SK-N-SH treated with all-trans-retinoic acid at 6 μM for 48 hours (cell line): ENCODE measurements around the gene MXRA7.

Experiments
- ATAC-seq: fragments of 200-7000 bp; cut with Tn5 transposase; 3 replicates; pipeline ENCODE4 v1.9.1; 2020; ENCODE audit warnings: mild to moderate bottlenecking, moderate library complexity
- BACH2 ChIP-seq: fragments of 250-450 bp; sonication (Bioruptor Pico); IDR thresholded peaks from 2 replicates; pipeline ENCODE4 v1.9.0; 2021; ENCODE audit warnings: mild to moderate bottlenecking, borderline replicate concordance
- CREB5 ChIP-seq: fragments of 250-450 bp; sonication (Bioruptor Pico); IDR thresholded peaks from 2 replicates; pipeline ENCODE4 v1.5.1; 2020; ENCODE audit warnings: low read depth, mild to moderate bottlenecking, moderate library complexity
- CSDC2 ChIP-seq: fragments of 250-450 bp; sonication (Bioruptor Pico); IDR thresholded peaks from 2 replicates; pipeline ENCODE4 v1.5.0; 2020; ENCODE audit warnings: mild to moderate bottlenecking, moderate library complexity
- ESRRG ChIP-seq: fragments of 250-450 bp; sonication (Bioruptor Pico); IDR thresholded peaks from 2 replicates; pipeline ENCODE4 v1.6.1; 2021; ENCODE audit warnings: mild to moderate bottlenecking
- GLIS3 ChIP-seq: fragments of 250-450 bp; sonication (Bioruptor Pico); IDR thresholded peaks from 2 replicates; pipeline ENCODE4 v1.5.0; 2020; ENCODE audit warnings: mild to moderate bottlenecking, moderate library complexity
- ISL1 ChIP-seq: fragments of 250-450 bp; sonication (Bioruptor Pico); IDR thresholded peaks from 2 replicates; pipeline ENCODE4 v2.1.2; 2022; ENCODE audit warnings: mild to moderate bottlenecking, moderate library complexity
- OSR1 ChIP-seq: fragments of 250-450 bp; sonication (Bioruptor Pico); IDR thresholded peaks from 2 replicates; pipeline ENCODE4 v1.8.0; 2022; ENCODE audit warnings: moderate library complexity, mild to moderate bottlenecking, inconsistent platforms
- PPARA ChIP-seq: fragments of 250-450 bp; sonication (Bioruptor Pico); IDR thresholded peaks from 2 replicates; pipeline ENCODE4 v1.5.0; 2020; ENCODE audit warnings: mild to moderate bottlenecking, borderline replicate concordance
- RARB ChIP-seq: fragments of 250-450 bp; sonication (Bioruptor Pico); IDR thresholded peaks from 2 replicates; pipeline ENCODE4 v1.8.0; 2021; ENCODE audit warnings: mild to moderate bottlenecking, moderate library complexity
- SNAI2 ChIP-seq: fragments of 250-450 bp; sonication (Bioruptor Pico); IDR thresholded peaks from 2 replicates; pipeline ENCODE4 v1.5.0; 2020; ENCODE audit warnings: mild to moderate bottlenecking, moderate library complexity
- TCF4 ChIP-seq: fragments of 250-450 bp; sonication (Bioruptor Pico); IDR thresholded peaks from 2 replicates; pipeline ENCODE4 v1.8.0; 2021; ENCODE audit warnings: mild to moderate bottlenecking, moderate library complexity, borderline replicate concordance
- TOX ChIP-seq: fragments of 250-450 bp; sonication (Bioruptor Pico); IDR thresholded peaks from 2 replicates; pipeline ENCODE4 v1.8.0; 2021; ENCODE audit warnings: mild to moderate bottlenecking, moderate library complexity, borderline replicate concordance
- TSHZ2 ChIP-seq: fragments of 250-450 bp; sonication (Bioruptor Pico); IDR thresholded peaks from 2 replicates; pipeline ENCODE4 v1.5.0; 2020; ENCODE audit warnings: mild to moderate bottlenecking, moderate library complexity
- ZC3H10 ChIP-seq: fragments of 250-450 bp; sonication (Bioruptor Pico); IDR thresholded peaks from 2 replicates; pipeline ENCODE4 v1.5.1; 2021; ENCODE audit warnings: mild to moderate bottlenecking, moderate library complexity
- ZFP3 ChIP-seq: fragments of 250-450 bp; sonication (Bioruptor Pico); IDR thresholded peaks from 2 replicates; pipeline ENCODE4 v1.5.0; 2020; ENCODE audit warnings: mild to moderate bottlenecking, moderate library complexity
- ZFP30 ChIP-seq: fragments of 450-650 bp; formaldehyde crosslinking; IDR thresholded peaks from 2 replicates; pipeline ENCODE4 v1.5.0; 2022; ENCODE audit warnings: mild to moderate bottlenecking, moderate library complexity
- ZNF565 ChIP-seq: fragments of 450-650 bp; formaldehyde crosslinking; conservative IDR thresholded peaks from 2 replicates; pipeline ENCODE4 v1.5.0; 2020; ENCODE audit warnings: low read depth, mild to moderate bottlenecking, moderate library complexity
- ZNF70 ChIP-seq: fragments of 450-650 bp; formaldehyde crosslinking; IDR thresholded peaks from 2 replicates; pipeline ENCODE4 v1.5.0; 2020; ENCODE audit warnings: mild to moderate bottlenecking, moderate library complexity
- ZNF8 ChIP-seq: fragments of 450-650 bp; formaldehyde crosslinking; IDR thresholded peaks from 2 replicates; pipeline ENCODE4 v1.5.0; 2020; ENCODE audit warnings: mild to moderate bottlenecking, moderate library complexity
- TF ChIP-seq, protein P1 (sequence below): fragments of 250-450 bp; sonication (Bioruptor Pico); IDR thresholded peaks from 2 replicates; pipeline ENCODE4 v1.8.0; 2020; ENCODE audit warnings: mild to moderate bottlenecking, moderate library complexity, borderline replicate concordance
- TF ChIP-seq, protein P2 (sequence below): fragments of 250-450 bp; sonication (Bioruptor Pico); IDR thresholded peaks from 2 replicates; pipeline ENCODE4 v1.8.0; 2021; ENCODE audit warnings: low read depth, mild to moderate bottlenecking, moderate library complexity, borderline replicate concordance
- TF ChIP-seq, protein P3 (sequence below): fragments of 250-450 bp; sonication (Bioruptor Pico); IDR thresholded peaks from 2 replicates; pipeline ENCODE4 v1.5.1; 2021; ENCODE audit warnings: mild to moderate bottlenecking, moderate library complexity

The MXRA7 gene

GRCh38 chr17:76667491-76667755 is 43.3 kb downstream of the MXRA7 start:
- no peak for TF ChIP-seq SNAI2 (CRISPR knock-in tag)
- TF ChIP-seq, protein P1, sequence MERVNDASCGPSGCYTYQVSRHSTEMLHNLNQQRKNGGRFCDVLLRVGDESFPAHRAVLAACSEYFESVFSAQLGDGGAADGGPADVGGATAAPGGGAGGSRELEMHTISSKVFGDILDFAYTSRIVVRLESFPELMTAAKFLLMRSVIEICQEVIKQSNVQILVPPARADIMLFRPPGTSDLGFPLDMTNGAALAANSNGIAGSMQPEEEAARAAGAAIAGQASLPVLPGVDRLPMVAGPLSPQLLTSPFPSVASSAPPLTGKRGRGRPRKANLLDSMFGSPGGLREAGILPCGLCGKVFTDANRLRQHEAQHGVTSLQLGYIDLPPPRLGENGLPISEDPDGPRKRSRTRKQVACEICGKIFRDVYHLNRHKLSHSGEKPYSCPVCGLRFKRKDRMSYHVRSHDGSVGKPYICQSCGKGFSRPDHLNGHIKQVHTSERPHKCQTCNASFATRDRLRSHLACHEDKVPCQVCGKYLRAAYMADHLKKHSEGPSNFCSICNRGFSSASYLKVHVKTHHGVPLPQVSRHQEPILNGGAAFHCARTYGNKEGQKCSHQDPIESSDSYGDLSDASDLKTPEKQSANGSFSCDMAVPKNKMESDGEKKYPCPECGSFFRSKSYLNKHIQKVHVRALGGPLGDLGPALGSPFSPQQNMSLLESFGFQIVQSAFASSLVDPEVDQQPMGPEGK = no peak
- no peak for TF ChIP-seq ZNF565 (CRISPR knock-in tag)
- no peak for TF ChIP-seq ZNF70
- no peak for TF ChIP-seq ZC3H10 (CRISPR knock-in tag)
- no peak for TF ChIP-seq RARB
- no peak for TF ChIP-seq PPARA (CRISPR knock-in tag)
- no peak for TF ChIP-seq ESRRG (CRISPR knock-in tag)
- TF ChIP-seq GLIS3 = no peak
- TF ChIP-seq ZFP30 (CRISPR knock-in tag) = no peak
- TF ChIP-seq TOX (CRISPR knock-in tag) = no peak
- no peak for TF ChIP-seq TCF4 (CRISPR knock-in tag)
- no peak for TF ChIP-seq OSR1 (CRISPR knock-in tag)
- no peak for TF ChIP-seq TSHZ2 (CRISPR knock-in tag)
- no peak for TF ChIP-seq ZFP3 (CRISPR knock-in tag)
- TF ChIP-seq CREB5 = no peak
- TF ChIP-seq, all 23 proteins: peak for 0
- no peak for ATAC-seq

DNA sequence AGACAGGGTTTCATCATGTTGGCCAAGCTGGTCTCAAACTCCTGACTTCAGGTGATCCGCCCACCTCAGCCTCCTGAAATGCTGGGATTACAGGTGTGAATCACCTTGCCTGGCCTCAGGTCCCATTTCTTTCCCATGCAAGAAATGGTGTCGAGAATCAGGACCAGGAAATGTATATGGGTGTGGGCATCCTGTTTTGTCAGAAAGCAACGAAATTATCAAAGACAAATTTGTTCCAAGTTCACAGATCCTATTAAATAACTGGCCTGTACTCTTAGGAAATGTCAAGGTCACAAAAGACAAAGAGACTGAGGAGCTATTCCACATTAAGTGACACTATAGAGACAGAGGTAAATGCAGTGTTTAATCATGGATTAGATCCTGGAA is 50.1 kb downstream of the MXRA7 start:
- ATAC-seq = no peak
- TF ChIP-seq ZNF565 (CRISPR knock-in tag) (no peak), OSR1 (CRISPR knock-in tag) (no peak), ZFP3 (CRISPR knock-in tag) (no peak), SNAI2 (CRISPR knock-in tag) (no peak), RARB (no peak), ZNF70 (no peak), ISL1 (CRISPR knock-in tag) (no peak), BACH2 (no peak), ESRRG (CRISPR knock-in tag) (no peak), ZC3H10 (CRISPR knock-in tag) (no peak), TOX (CRISPR knock-in tag) (no peak), ZNF8 (no peak), GLIS3 (no peak), PPARA (CRISPR knock-in tag) (no peak), CSDC2 (CRISPR knock-in tag) (no peak), TSHZ2 (CRISPR knock-in tag) (no peak), ZFP30 (CRISPR knock-in tag) (no peak)
- TF ChIP-seq, protein P1 = no peak
- TF ChIP-seq, protein P2, sequence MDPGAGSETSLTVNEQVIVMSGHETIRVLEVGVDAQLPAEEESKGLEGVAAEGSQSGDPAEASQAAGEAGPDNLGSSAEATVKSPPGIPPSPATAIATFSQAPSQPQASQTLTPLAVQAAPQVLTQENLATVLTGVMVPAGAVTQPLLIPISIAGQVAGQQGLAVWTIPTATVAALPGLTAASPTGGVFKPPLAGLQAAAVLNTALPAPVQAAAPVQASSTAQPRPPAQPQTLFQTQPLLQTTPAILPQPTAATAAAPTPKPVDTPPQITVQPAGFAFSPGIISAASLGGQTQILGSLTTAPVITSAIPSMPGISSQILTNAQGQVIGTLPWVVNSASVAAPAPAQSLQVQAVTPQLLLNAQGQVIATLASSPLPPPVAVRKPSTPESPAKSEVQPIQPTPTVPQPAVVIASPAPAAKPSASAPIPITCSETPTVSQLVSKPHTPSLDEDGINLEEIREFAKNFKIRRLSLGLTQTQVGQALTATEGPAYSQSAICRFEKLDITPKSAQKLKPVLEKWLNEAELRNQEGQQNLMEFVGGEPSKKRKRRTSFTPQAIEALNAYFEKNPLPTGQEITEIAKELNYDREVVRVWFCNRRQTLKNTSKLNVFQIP (CRISPR knock-in tag) = no peak
- TF ChIP-seq, protein P3, sequence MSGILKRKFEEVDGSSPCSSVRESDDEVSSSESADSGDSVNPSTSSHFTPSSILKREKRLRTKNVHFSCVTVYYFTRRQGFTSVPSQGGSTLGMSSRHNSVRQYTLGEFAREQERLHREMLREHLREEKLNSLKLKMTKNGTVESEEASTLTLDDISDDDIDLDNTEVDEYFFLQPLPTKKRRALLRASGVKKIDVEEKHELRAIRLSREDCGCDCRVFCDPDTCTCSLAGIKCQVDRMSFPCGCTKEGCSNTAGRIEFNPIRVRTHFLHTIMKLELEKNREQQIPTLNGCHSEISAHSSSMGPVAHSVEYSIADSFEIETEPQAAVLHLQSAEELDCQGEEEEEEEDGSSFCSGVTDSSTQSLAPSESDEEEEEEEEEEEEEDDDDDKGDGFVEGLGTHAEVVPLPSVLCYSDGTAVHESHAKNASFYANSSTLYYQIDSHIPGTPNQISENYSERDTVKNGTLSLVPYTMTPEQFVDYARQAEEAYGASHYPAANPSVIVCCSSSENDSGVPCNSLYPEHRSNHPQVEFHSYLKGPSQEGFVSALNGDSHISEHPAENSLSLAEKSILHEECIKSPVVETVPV (CRISPR knock-in tag) = no peak
